Mesendoderm (in vitro differentiated cells): Measurements from ENCODE around the gene LGALS7.

Experiments used
- DNase-seq: peaks from one replicate; pipeline ENCODE4 v3.0.0; 2013
- H2AK5ac ChIP-seq: 2 replicates; pipeline ENCODE4 v1.6.1; 2013; ENCODE audit warnings: low read length, inconsistent platforms
- H2BK120ac ChIP-seq: 2 replicates; pipeline ENCODE4 v1.6.1; 2013; ENCODE audit warnings: low read depth, mild to moderate bottlenecking, low read length, moderate library complexity, mixed read lengths
- H2BK15ac ChIP-seq: replicated peaks from 2 replicates; pipeline ENCODE4 v1.6.1; 2013; ENCODE audit warnings: low read depth, mild to moderate bottlenecking, moderate library complexity
- H2BK5ac ChIP-seq: 2 replicates; pipeline ENCODE4 v1.6.1; 2013; ENCODE audit warnings: low read length, inconsistent platforms
- H3K18ac ChIP-seq: 2 replicates; pipeline ENCODE4 v1.6.1; 2013; ENCODE audit warnings: mild to moderate bottlenecking, low read length, mixed read lengths
- H3K23ac ChIP-seq: one replicate; pipeline ENCODE4 v1.6.1; 2013; ENCODE audit warnings: low read length
- H3K27ac ChIP-seq: 2 replicates; pipeline ENCODE4 v1.5.1; 2013; ENCODE audit warnings: low read depth, mild to moderate bottlenecking, inconsistent platforms, low read length, moderate library complexity
- H3K27me3 ChIP-seq: 2 replicates; pipeline ENCODE4 v1.6.1; 2013; ENCODE audit warnings: low read length, control low read depth, mild to moderate bottlenecking, inconsistent platforms; ENCODE audit not compliant: insufficient read depth, poor library complexity
- H3K36me3 ChIP-seq: 2 replicates; pipeline ENCODE4 v1.6.1; 2013; ENCODE audit warnings: low read length, inconsistent platforms; ENCODE audit not compliant: control insufficient read depth, insufficient read depth
- H3K4ac ChIP-seq: one replicate; pipeline ENCODE4 v1.6.1; 2013; ENCODE audit warnings: low read depth, mild to moderate bottlenecking, low read length, moderate library complexity
- H3K4me1 ChIP-seq: 2 replicates; pipeline ENCODE4 v1.6.1; 2013; ENCODE audit warnings: low read depth, low read length, inconsistent platforms; ENCODE audit not compliant: control insufficient read depth
- H3K4me2 ChIP-seq: 2 replicates; pipeline ENCODE4 v1.6.1; 2013; ENCODE audit warnings: low read length
- H3K4me3 ChIP-seq: 2 replicates; pipeline ENCODE4 v1.5.1; 2013; ENCODE audit warnings: mild to moderate bottlenecking, low read length
- H3K56ac ChIP-seq: one replicate; pipeline ENCODE4 v1.6.1; 2013; ENCODE audit warnings: low read length
- H3K79me1 ChIP-seq: 2 replicates; pipeline ENCODE4 v1.6.1; 2013; ENCODE audit warnings: low read length, inconsistent platforms
- H3K79me2 ChIP-seq: 2 replicates; pipeline ENCODE4 v1.6.1; 2013; ENCODE audit warnings: mild to moderate bottlenecking, low read length; ENCODE audit not compliant: control insufficient read depth, insufficient read depth
- H3K9ac ChIP-seq: 2 replicates; pipeline ENCODE4 v1.6.1; 2013; ENCODE audit warnings: low read length, inconsistent platforms
- H4K5ac ChIP-seq: one replicate; pipeline ENCODE4 v1.6.1; 2013; ENCODE audit warnings: low read length
- H4K8ac ChIP-seq: one replicate; pipeline ENCODE4 v1.6.1; 2013; ENCODE audit warnings: low read depth, mild to moderate bottlenecking, control low read depth, low read length, moderate library complexity
- WGBS: extraction: QIAGEN DNeasy Blood & Tissue Kit; methylation state at CpG from one replicate; pipeline ENCODE4 v1.1.7; 2013; ENCODE audit warnings: low lambda C conversion rate, missing lambda C conversion rate; ENCODE audit not compliant: insufficient coverage; ENCODE audit errors: extremely low coverage; 5-methylcytosine and 5-hydroxymethylcytosine counted together

The LGALS7 gene

GRCh38 chr19:38727868-38728660, 45.3 kb downstream of the LGALS7 start:
- Histone ChIP-seq H2AK5ac (no peak overlapping the region), H3K9ac (no peak overlapping the region), H2BK15ac (no peak overlapping the region), H3K18ac (no peak overlapping the region), H3K4me2 (no peak overlapping the region), H2BK120ac (no peak overlapping the region), H3K79me2 (no peaks in the 10 kb centered on the region), H3K36me3 (peaks cover 21% of the 10 kb centered on the region), H3K27me3 (no peaks in the 10 kb centered on the region), H3K4me1 (no peaks in the 10 kb centered on the region), H4K8ac (no peak overlapping the region), H3K79me1 (no peaks in the 10 kb centered on the region), H2BK5ac (no peak overlapping the region), H3K56ac (peak overlapping the region; percentile 2), H3K23ac (no peak overlapping the region), H3K4me3 (no peak overlapping the region), H3K4ac (no peak overlapping the region), H4K5ac (no peak overlapping the region), H3K27ac (no peak overlapping the region)
- DNase-seq: peak; percentile 56
- WGBS: no CpG with 5 or more reads among the region's 33 CpGs

GRCh38 chr19:38727306-38727867, 45.9 kb downstream of the LGALS7 start:
- H3K36me3 ChIP-seq: peaks cover 24% of the 10 kb centered on the region
- no peak for DNase-seq
- no CpG with 5 or more reads among the region's 17 CpGs for WGBS

GRCh38 chr19:38726761-38727301, 46.5 kb downstream of the LGALS7 start:
- Histone ChIP-seq H3K27ac (no peak overlapping the region), H2BK15ac (no peak overlapping the region)

More at GRCh38 chr19:38727306-38727867, 45.9 kb downstream of the LGALS7 start:
- H2BK15ac ChIP-seq: no peak overlapping the region
- no peak overlapping the region for H3K4me2 ChIP-seq
- no peak overlapping the region for H4K5ac ChIP-seq
- no peak overlapping the region for H3K27ac ChIP-seq
- H3K79me2 ChIP-seq: no peaks in the 10 kb centered on the region
- H4K8ac ChIP-seq: no peak overlapping the region
- no peak overlapping the region for H2AK5ac ChIP-seq
- H3K4me1 ChIP-seq: no peaks in the 10 kb centered on the region
- H3K56ac ChIP-seq: no peak overlapping the region
- H2BK5ac ChIP-seq: no peak overlapping the region
- no peak overlapping the region for H3K4me3 ChIP-seq
- no peaks in the 10 kb centered on the region for H3K27me3 ChIP-seq
- no peak overlapping the region for H3K23ac ChIP-seq
- no peak overlapping the region for H3K18ac ChIP-seq
- H3K4ac ChIP-seq: no peak overlapping the region
- H3K9ac ChIP-seq: no peak overlapping the region
- no peaks in the 10 kb centered on the region for H3K79me1 ChIP-seq
- no peak overlapping the region for H2BK120ac ChIP-seq

GRCh38 chr19:38726284-38726673, 47.0 kb downstream of the LGALS7 start:
- no peak overlapping the region for H3K4me3 ChIP-seq
- H3K4me2 ChIP-seq: no peak overlapping the region
- no peak overlapping the region for H3K9ac ChIP-seq
- no peak overlapping the region for H3K56ac ChIP-seq
- no peaks in the 10 kb centered on the region for H3K4me1 ChIP-seq
- H3K27ac ChIP-seq: no peak overlapping the region
- H3K23ac ChIP-seq: no peak overlapping the region
- DNase-seq: no peak
- no peak overlapping the region for H2BK120ac ChIP-seq
- H3K79me2 ChIP-seq: no peaks in the 10 kb centered on the region
- no peaks in the 10 kb centered on the region for H3K79me1 ChIP-seq
- peaks cover 27% of the 10 kb centered on the region for H3K36me3 ChIP-seq
- no peak overlapping the region for H3K4ac ChIP-seq
- no peak overlapping the region for H4K8ac ChIP-seq
- no peaks in the 10 kb centered on the region for H3K27me3 ChIP-seq
- H4K5ac ChIP-seq: no peak overlapping the region
- H3K18ac ChIP-seq: no peak overlapping the region
- H2BK5ac ChIP-seq: no peak overlapping the region
- no CpG with 5 or more reads among the region's 6 CpGs for WGBS
- H2BK15ac ChIP-seq: no peak overlapping the region
- no peak overlapping the region for H2AK5ac ChIP-seq

More at GRCh38 chr19:38726761-38727301, 46.5 kb downstream of the LGALS7 start:
- H4K8ac ChIP-seq: no peak overlapping the region
- H4K5ac ChIP-seq: no peak overlapping the region
- no peak overlapping the region for H3K9ac ChIP-seq
- no peak overlapping the region for H2BK5ac ChIP-seq
- H3K79me2 ChIP-seq: no peaks in the 10 kb centered on the region
- H3K4me2 ChIP-seq: no peak overlapping the region
- H2AK5ac ChIP-seq: no peak overlapping the region
- H3K23ac ChIP-seq: no peak overlapping the region
- no CpG with 5 or more reads among the region's 30 CpGs for WGBS
- no peak overlapping the region for H3K4me3 ChIP-seq
- H3K4me1 ChIP-seq: no peaks in the 10 kb centered on the region
- H2BK120ac ChIP-seq: no peak overlapping the region
- no peak for DNase-seq
- H3K4ac ChIP-seq: no peak overlapping the region
- no peaks in the 10 kb centered on the region for H3K27me3 ChIP-seq
- H3K36me3 ChIP-seq: peaks cover 23% of the 10 kb centered on the region
- H3K56ac ChIP-seq: no peak overlapping the region
- H3K18ac ChIP-seq: no peak overlapping the region
- no peaks in the 10 kb centered on the region for H3K79me1 ChIP-seq

DNA sequence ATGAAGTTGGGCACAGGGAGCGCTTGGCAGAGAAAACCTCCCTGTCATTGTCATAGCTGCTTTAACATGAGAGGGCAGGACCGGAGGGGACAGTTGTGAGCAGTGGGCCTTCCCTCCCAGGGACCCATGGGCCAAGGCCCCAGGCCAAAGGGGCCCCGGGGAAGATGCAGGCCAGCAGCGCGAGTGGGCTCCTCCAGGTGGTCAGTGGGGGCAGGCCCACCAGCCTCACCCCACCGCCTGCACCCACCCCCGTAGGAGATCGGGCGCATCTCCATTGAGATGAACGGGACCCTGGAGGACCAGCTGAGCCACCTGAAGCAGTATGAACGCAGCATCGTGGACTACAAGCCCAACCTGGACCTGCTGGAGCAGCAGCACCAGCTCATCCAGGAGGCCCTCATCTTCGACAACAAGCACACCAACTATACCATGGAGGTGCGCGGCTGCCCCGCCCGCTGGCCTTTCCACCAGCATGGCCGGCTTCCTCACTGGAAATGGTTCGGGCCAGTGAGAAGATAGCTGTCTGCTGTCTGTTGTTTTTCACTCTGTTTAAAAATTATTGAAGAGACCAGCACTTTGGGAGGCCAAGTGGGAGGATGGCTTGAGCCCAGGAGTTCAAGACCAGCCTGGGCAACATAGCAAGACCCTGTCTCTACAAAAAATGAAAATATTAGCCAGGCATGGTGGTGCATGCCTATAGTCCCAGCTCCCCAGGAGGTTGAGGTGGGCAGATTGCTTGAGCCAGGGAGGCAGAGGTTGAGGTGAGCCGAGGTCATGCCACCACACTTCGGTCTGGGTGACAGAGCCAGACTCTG, 47.6 kb downstream of the LGALS7 start:
- Histone ChIP-seq H3K27me3 (no peaks in the 10 kb centered on the region), H3K4me2 (no peak overlapping the region), H2BK15ac (no peak overlapping the region), H3K79me1 (no peaks in the 10 kb centered on the region), H2BK5ac (no peak overlapping the region), H3K36me3 (peaks cover 29% of the 10 kb centered on the region), H2AK5ac (no peak overlapping the region), H3K18ac (no peak overlapping the region), H3K23ac (no peak overlapping the region), H3K9ac (no peak overlapping the region), H4K8ac (no peak overlapping the region), H3K27ac (no peak overlapping the region), H3K56ac (no peak overlapping the region), H3K4me3 (no peak overlapping the region), H4K5ac (no peak overlapping the region), H3K4me1 (no peaks in the 10 kb centered on the region), H2BK120ac (no peak overlapping the region), H3K4ac (no peak overlapping the region), H3K79me2 (no peaks in the 10 kb centered on the region)
- DNase-seq: no peak
- WGBS: no CpG with 5 or more reads among the region's 21 CpGs
